Camera-type eye (tissue), 1 donor: ENCODE data around the gene NRXN3. TPM values are rescaled to one million over a fixed set of nuclear protein-coding genes. Genes with fewer than 3 reads are reported as not detected.

ENCODE experiments used
- total RNA-seq: library from RNA; depleted of rRNA; stranded (reverse); fragments of >200 nt; gene quantifications from one replicate; pipeline ENCODE4 v1.2.3, GENCODE V29; 2014

NRXN3 gene
- 101 TPM for total RNA-seq

DNA sequence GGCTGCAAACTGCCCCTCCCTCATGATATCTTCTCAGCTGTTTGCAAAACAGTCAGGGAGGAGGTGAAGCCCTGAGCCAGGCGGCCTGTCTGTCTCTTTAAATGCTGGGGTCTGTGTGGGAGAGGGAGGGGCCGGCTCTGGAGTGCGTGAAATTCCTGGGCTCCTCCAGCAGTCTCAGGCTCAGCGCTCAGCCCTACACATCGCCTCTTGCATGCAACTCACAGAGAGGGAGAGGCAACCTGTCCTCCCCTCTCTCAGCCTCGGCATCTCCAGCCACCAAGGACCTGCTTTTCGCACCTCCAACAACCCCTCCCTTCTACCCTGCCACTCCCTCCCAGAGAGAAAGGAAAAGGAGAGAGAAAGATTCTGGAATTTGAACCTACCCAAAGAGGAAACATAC is at the start of gene NRXN3:
NRXN3 (plus strand) TSS at position 171 of the 400 bp plus-strand sequence. CDS start 72,721 bp downstream, outside the sequence.

